Esophagus squamous epithelium (tissue), 4 donors: ENCODE measurements around the gene STK38L.

Source experiments
- CTCF ChIP-seq, 6 experiments: fragments of 450-650 bp in 4 of 6; fragments of 200-600 bp in 2 of 6; sonication (generic) in 2 of 6; IDR thresholded peaks; one replicate each; pipeline ENCODE4 v1.5.1; 2016 to 2019; ENCODE audit warnings: antibody characterized with exemption in 6 of 6, mild to moderate bottlenecking in 4 of 6, moderate library complexity in 4 of 6
- POLR2A ChIP-seq, 4 donors: fragments of 450-650 bp; IDR thresholded peaks; one replicate each; pipeline ENCODE4 v1.6.1; 2017; ENCODE audit warnings: antibody characterized with exemption in 4 of 4, mild to moderate bottlenecking in 4 of 4, moderate library complexity in 3 of 4

- TF ChIP-seq POLR2A (IDR thresholded peaks at IDR 0.05): no peak
- TF ChIP-seq CTCF (IDR thresholded peaks at IDR 0.05): no peak
These were observed 49.4 kb downstream of the STK38L start for GRCh38 chr12:27293463-27293862.
